GM18907 (cell line): ENCODE measurements around the gene PGAM2.

Source experiments
- ATAC-seq: cut with Tn5 transposase; IDR thresholded peaks from one replicate; pipeline ENCODE4 v1.9.1; 2021; ENCODE audit warnings: mild to moderate bottlenecking, moderate library complexity; ENCODE audit not compliant: unreplicated experiment

Gene PGAM2

GRCh38 chr7:44103923-44104859, 38.8 kb upstream of the PGAM2 start, which contains the start of gene AEBP1:
Gene AEBP1 (plus strand): TSS chr7:44104345. CDS start chr7:44104666, 321 bp downstream.
- no peak for ATAC-seq

- no peak for ATAC-seq
Measured at GRCh38 chr7:44103566-44103922, 38.2 kb upstream of the PGAM2 start.

- ATAC-seq = no peak
Measured at GRCh38 chr7:44102846-44103565, 37.6 kb upstream of the PGAM2 start.

GRCh38 chr7:44101966-44102845, 36.8 kb upstream of the PGAM2 start:
- no peak for ATAC-seq

- ATAC-seq = no peak
Measured at GRCh38 chr7:44101303-44101965, 36.1 kb upstream of the PGAM2 start.

- no peak for ATAC-seq
Measured at GRCh38 chr7:44100458-44101302, 35.3 kb upstream of the PGAM2 start.

GRCh38 chr7:44099669-44100068, 34.3 kb upstream of the PGAM2 start:
- no peak for ATAC-seq

- ATAC-seq = no peak
Measured at GRCh38 chr7:44098092-44099068, 33.0 kb upstream of the PGAM2 start.

- ATAC-seq = peak; percentile 67
Measured at GRCh38 chr7:44097064-44097932, 31.9 kb upstream of the PGAM2 start.

- no peak for ATAC-seq
Measured at GRCh38 chr7:44096326-44096881, 31.0 kb upstream of the PGAM2 start.

- ATAC-seq = no peak
Measured at GRCh38 chr7:44095781-44096180, 30.4 kb upstream of the PGAM2 start.

GRCh38 chr7:44094883-44095592, 29.7 kb upstream of the PGAM2 start:
- no peak for ATAC-seq

- ATAC-seq = no peak
Measured at GRCh38 chr7:44094365-44094764, 29.0 kb upstream of the PGAM2 start.

- ATAC-seq = no peak
Measured at GRCh38 chr7:44093102-44093641, 27.8 kb upstream of the PGAM2 start.

- no peak for ATAC-seq
Measured at GRCh38 chr7:44087911-44088838, 22.8 kb upstream of the PGAM2 start.
